GM19397 (cell line): ENCODE data around the gene OTOP2.

Source experiments
- ATAC-seq: cut with Tn5 transposase; IDR thresholded peaks from one replicate; pipeline ENCODE4 v1.9.1; 2021; ENCODE audit warnings: mild to moderate bottlenecking, moderate library complexity; ENCODE audit not compliant: unreplicated experiment

The OTOP2 gene

DNA sequence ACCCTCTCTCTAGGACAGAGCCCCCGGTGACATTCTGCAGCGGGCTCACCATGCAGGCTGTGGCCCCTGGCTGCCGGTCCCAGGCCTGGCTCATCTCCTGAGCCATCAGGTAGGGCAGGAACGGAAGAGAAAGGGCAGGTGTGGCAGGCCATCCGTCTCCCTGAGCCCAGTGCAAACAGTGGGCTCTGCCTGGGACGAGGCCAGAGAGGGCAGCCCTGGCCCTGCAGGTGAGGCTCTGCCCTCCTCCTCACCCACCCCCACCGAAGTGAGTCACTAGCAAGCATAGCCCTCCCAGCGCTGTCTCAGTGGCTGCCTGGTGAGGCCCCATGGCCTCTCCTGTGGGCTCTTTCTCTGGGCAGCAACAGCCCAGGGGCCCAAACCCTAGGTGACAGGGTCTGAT, 26.1 kb downstream of the OTOP2 start:
- ATAC-seq: no peak

DNA sequence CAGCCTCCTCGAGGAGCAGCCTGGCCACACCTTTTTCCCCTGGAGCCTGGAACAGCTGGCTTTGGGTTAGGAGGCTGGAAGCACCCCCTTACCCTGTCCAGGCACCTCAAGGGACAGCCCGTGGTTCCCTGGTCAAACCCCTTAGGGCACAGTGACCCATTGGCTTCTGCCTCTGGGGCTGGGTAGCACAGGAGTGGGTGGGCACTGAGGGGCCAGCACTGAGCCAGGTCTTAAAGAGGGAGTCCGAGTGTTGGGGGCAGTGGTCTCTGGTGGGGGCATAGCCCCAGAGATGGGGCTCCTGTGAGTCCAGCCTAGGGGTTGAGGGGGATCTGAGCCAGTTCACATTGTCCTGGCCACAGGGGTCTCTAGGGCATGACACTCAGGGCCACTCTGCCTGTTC, 27.0 kb downstream of the OTOP2 start:
- no peak for ATAC-seq

DNA sequence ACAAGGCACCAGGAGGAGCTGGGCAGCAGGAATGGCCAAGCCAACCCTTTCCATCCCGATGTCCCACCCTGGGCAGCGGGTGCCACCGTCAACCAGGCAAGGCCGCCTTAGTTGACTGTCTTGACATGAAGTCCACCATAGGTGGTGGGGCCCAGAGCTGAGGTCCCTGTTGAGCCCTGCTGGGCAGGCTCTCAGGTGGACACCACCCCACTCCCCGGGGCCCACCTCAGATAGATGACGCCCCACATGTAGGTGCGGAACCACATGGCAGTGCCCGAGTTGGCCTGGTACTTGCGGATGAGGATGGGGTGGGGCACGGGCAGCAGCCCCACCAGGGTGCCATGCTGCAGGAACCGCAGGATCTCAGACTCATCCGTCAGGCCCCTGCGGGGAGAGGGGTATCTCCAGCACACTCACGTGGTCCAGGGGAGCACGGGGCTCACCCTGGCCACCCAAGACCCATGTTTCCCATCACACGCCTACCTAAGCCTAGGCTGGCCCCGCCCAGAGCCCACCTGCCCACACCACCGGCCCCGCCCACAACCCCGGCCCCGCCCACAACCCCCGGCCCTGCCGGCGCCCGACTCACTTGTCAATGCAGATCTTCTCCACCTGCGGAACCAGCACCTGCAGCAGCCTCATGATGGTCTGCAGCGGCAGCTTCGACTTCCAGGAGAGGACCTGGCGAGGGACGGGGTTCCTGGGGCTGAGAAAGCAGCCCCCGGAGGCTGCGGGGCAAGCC, 27.8 kb downstream of the OTOP2 start:
- no peak for ATAC-seq

DNA sequence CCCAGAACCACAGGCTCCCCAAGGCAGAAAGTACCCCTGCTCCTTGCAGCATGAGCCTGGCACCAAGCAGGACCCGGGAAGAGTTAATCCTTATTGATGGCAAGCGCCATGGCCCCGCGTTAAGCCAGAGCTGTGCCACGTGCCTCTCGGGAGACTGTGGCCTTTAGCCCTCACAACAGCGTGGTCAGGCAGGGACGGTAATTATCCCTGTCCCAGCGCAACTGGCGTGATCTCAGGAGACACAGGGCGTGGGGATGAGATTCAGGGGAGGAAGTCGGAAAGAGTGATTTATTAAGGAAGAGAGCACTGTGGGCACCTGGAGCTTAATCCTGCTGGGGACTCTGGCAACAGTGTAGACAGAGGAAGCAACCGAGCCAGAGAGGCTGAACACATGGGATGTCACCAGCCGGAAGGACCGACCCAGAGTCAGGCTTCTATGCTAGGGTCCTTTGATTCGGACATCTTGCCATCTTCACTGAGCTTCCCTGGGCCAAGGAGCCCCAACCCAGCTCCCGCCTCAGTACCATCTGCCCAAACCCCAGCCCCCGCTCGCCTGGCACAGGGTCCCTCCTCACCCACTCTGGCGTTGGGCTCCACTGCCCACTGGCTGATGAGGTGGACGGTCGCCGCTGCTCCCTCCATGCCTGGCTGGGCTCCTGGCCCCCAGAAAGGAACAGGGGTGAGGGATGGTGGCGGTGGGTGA, 28.5 kb downstream of the OTOP2 start:
- no peak for ATAC-seq

DNA sequence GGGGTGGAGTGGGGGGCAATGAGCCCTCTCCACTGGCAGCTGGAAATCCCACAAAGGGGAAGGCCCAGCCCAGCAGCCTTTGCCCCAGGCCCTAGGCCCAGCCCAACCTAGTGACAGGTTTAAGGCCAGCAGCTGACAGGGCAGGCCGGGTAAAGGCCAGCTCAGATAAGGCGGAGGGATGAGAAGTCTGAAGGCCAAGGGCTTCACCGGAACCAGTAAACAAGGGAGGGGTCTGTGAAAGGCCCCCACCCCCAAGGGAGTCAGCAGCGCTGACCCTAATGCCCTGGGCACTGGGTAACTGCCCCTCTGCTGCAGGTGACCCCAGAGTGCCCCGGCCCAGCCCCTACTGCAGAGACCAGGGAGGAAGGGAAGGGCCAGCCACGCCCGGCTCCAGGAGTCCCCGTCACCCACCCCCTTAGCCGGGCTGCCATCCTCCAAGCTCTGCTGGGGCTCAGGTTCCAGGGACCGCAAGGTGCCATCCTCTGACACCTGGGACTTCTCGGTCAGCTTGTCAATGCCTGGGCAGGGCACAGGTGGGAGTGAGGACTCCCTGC, 29.1 kb downstream of the OTOP2 start:
- ATAC-seq: no peak

DNA sequence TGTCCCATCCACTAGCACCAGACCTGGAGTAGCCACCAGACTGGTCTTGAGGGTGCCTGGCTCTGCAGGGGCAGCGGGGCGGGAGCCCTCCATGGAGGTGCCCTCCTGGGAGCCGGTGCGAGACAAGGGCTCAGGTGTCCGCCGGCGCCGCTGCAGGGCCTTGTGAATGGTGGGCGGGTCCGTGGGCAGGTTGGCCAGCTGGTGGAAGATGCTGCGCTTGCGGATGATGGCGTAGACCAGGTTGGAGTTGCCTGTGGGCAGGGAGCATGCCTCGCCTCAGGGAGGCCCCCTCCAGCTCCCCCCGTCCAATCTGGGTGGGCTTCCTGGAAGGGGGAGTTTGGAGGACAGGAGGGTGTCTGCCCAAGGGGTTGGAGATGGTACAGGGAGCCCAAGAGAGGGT, 30.0 kb downstream of the OTOP2 start:
- ATAC-seq: no peak

DNA sequence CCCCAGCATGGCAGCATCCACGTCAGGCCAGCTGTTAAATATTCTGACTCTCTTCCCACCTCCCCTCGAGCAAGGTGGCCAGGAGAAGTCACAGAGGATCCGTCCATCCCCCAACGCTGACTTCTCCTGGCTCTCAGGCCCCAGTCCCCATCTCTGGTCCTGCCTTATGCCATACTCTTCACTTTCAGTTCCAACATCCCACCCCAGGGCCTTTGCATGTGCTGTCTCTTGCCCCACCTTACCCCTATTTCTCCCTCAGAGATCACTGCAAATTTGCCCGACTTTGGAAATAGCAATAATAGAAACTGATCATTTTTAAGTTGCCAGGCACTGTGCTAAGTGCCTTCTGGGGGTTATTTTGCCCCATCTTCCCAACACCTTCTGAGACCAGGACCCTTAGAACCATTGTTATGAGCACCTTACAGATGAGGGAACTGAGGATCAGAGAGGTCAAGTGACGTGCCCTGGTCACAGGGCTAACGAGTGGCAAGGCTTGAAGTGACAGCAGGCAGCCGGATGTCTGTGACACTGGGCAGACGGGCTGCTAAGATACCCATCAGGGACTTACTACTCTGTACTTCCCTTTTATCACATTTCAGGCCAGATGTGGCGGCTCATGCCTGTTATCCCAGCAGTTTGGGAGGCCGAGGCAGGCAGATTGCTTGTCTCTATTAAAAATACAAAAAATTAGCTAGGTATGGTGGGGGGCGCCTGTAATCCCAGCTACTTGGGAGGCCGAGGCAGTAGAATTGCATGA, 30.8 kb downstream of the OTOP2 start:
- ATAC-seq: no peak

DNA sequence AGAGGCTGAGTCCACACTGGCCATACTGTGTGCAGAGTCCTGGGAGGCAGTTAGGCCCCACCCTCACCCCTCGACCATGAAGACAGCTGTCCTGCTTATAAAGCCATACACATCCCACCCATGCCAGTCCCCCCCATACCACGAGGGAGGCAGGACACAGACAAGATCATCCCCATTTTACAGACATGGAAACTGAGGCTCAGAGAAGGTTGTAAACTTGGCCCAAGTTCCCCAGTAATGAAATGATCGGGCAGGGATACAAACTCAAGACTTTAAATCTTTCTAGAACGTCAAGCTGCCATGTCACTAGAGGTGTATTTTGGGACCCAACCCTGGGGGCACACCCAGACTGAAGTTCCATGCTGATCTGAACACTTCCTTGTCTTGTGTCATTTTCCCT, 32.0 kb downstream of the OTOP2 start:
- no peak for ATAC-seq

DNA sequence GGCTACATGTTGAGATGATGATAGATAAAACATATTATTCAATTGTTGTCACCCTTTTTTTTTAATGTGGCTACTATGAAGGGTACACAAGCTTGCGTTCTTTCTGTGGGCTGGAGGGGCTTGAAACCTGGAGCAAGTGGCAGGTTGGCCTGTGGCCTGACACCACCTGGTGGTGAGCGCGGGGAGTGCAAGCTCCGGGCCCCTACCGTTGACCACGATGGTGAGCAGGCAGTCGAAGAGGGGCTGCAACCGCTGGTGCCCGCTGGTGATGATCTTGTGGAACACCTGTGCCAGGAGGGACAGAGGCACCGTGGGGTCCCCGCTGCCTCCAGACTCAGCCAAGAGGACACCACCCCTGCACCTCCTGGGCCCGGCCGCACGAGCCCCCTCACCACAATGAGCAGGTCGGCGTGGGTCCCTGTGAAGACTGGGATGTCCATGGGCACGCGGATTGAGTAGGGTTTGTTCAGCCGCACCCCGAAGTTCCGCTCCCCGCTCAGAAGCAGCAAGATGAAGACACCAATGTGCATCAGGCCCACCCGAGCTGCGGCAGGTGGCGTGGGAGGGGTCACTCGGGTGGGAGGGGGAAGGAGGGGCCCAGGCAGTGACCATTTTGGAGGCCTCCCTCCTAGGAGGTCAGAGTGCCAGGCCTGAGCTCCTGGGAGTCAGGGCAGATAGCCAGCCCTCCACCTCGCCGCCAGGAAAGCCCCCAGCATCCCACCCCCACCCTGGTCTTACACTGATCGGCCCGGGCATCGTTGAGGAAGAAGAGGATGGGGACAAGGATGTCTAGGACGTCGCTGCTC, 34.1 kb downstream of the OTOP2 start:
- ATAC-seq: no peak

DNA sequence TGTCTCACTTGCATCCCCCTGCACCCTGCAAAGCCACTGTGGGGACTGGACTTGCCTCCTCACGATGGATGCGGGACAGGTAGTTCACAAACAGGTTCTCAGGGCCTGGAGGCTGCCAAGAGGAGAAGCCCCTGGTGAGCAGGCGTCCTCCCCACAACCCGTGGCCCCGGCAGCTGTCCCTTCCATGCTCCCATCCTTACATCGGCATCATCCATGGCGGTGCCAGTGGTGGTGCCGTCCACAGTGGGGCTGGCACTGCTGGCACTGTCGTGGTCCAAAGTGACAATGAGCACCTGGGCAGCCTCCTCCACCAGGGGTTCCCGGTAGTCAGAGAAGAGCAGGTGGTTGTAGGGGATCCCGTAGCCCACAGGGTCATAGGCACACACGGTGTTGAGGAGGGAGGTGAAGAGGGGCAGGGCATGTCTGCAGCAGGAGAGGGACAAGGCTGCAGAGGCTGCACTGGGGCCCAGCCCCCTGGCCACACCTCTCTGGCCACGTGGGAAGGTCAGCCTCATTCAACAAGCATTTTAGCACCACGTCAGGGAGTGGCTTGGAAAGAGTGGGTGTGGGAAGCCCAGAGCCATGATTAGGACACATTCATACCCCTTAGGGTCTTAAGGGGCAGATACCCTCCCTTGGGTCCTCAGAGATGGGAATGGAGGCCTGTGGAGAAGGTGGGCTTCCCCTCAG, 35.9 kb downstream of the OTOP2 start:
- ATAC-seq: no peak

DNA sequence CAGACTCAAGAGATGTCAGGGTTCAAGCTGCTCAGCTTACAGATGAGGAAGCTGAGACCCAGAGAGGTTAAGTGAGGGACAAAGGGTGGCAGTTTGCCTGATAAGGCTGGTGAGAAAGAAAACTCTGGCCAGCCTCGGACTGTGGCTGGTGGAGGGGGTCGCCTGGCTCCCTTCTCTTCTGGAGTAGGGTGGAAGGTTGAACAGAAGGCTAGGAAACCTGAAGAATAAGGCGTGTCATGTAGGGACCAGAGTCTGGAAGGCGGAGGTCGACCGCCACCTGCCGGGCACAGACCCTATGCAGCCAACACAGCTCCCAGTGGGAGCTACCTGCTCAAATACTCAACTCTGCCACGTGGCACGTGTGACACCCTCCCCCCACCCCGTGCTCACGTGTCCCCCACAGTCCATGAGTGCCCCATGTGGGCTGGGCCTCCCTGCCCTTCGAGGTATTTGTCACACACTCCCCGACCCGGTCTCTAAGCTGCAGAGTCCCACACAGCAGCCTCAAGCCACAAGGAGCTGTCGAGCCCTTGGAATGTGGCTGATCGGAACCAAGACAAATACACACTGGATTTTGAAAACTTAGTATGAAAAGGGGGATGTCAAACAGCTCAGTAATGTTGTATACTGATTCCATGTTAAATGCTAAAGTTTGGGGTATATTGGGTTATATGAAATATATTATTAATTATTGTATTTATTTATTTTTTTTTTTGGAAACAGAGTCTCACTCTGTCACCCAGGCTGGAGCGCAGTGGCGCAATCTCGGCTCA, 36.7 kb downstream of the OTOP2 start:
- ATAC-seq: no peak

DNA sequence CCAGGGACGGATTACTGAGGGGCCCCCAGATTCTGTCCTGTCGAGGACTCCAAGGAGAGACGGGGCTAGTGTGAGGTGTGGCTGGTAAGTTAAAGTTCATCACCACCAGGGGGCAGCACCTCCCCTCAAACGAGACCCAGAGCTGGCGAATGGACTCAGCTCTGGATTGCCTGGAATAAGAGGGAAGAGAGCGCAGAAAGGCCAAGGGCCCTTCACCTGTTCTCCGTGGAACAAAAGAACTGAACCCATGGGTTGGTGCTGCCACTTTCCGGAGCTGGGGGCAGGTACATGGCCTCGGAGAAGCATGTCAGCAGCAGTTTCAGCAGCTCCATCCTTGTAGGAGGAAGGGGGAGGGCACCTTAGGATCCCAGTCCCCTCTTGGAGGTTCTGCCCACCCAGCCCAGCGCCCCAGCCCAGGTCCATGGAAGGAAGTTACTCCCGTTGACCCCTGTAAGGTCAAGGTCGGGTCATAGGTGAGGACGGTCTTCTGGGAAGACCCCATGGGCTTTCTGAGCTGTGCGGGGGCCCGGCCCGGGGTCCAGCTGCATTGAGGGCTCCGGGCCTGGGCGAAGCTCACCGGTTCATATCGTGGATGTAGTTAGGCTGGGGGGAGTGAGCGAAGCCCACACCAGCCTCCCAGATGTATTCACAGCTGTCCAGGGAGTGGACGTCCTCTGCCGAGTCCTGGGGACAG, 37.7 kb downstream of the OTOP2 start:
- no peak for ATAC-seq

DNA sequence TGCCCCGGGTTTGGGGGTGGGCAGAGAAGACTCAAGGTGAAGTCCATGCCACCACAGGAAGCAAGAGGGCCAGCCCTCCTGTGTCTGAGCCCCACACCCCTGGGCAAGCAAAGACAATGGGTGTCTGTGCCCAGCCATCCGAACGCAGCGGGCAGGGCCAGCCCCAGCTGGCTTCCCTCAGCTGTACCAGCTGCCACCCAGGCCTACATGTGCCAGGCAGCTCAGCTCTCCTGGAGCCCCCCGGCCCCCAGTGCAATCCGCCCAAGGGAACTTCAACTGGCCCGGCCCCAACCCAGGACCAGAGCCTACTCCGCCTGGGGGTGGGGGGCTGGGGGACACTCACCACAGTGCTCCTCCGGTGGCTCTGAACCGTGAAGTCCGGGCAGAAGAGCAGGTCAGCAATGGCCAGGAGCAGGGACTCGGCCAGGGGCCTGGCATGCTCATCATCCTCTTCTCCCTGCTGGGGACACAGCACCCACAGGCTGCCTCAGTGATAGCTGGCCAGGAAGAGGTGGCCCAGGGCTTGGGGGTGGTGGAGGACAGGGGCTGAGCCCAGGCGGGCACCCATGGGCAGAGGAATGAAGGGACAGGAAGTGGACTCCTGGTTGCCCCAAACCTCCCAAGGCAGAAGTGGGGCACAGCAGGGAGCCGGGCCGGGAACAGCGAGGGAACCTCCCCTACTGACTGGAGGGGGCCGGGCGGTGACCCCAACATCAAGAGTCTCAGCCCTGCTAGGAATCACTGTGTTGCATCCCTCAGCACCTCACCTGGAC, 38.7 kb downstream of the OTOP2 start:
- no peak for ATAC-seq

DNA sequence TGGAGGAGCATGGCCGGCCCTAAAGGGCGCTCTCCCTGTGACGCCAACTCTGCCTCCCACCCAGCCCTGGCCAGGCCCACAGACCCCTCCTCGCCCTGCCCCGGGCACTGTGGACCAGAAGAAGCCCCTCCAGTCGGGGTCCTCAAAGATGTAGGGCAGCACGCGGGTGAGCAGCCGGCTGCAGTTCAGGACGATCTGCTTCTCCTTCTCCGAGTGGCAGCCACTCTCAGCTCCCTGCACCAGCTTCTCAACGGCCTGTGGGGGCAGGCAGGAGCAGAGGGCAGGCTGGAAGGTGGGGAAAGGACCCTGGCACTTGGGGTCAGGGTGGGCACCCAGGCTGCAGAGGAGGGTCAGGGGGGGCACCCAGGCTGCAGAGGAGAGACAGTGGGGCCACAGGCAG, 39.6 kb downstream of the OTOP2 start:
- no peak for ATAC-seq

DNA sequence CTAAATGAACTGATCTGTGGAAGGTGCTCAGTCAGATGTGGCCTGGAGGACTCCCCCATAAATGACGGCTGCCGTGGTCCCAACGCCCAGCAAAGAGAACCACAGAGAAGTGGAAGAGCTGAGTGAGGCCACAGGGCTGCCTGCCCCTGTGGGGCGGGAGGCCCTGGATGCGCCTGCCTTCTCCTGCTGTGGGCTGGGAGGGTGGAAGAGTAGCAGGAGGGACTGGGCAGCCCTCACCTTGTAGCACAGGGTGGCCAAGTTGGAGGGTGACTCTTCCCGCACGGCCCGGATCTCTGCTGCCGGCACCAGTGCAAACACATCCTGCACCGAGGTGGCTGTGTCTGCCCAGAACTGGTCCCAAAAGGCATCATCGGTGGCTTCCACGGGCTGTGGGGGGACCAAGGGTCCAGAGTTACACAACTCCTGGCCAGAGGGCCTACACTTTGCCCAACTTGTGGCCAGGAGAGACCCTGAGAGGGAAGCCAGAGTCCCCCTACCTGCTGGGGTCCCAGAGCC, 40.2 kb downstream of the OTOP2 start:
- no peak for ATAC-seq

DNA sequence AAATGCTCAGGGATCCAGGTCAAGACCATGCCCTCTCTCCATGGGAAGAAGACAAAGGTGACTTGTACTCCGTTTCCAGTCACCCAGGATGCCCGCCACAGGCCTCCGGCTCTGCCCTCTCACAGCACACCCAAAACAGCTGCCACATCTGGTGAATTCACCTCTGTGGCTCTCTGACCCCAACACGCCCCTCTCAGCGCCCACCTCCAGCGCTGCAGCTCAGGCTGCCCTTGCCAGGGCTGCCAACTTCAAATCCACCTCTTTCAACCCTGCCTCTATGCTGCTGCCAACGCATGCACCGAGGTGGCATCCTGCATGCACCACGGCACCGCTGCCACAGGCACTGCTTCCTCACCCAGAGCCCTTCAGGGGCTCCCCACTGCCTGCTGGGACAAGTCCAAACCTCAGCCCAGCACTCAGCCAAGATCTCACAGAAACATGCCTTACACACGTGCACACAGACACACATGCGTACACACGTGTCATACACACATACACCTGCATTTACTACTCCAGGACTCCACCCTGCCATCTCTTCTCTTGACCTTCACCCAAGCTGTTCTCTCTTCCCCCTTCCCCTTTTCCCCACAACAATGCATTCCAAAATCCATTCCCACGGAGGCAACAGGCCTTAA, 41.0 kb downstream of the OTOP2 start:
- ATAC-seq: no peak

DNA sequence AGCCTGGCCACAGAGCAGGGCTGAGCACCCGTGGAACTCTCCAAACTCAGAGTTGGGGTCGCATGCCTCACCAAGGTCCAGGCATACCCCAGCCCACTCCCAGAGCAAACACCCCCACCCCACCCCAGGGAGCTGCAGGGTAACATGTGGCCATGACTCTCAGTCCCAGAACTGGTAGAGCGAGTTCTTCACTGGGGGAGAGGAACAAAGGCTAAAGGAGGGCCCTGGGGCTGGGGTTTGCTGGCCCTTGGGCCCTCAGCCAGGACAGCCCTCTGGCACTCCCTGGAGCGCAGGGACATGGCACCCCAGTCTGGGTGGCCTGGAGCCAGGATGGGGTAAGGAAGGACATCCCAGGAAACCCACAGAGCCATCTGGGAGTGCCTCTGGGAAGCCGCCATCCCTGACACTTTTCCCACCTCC, 44.3 kb downstream of the OTOP2 start:
- no peak for ATAC-seq
